COR-L47 (cell line): ENCODE data around the gene ERICH4.
"Not testable (repeated sequence)": the region's sequence is repeated elsewhere in the genome, so short reads cannot be mapped to it uniquely, and the experiment has no call there.

ENCODE experiments used
- DNase-seq: peaks from one replicate; lab custom pipeline; 2025; lab: John Stamatoyannopoulos, UW

ERICH4 gene

DNA sequence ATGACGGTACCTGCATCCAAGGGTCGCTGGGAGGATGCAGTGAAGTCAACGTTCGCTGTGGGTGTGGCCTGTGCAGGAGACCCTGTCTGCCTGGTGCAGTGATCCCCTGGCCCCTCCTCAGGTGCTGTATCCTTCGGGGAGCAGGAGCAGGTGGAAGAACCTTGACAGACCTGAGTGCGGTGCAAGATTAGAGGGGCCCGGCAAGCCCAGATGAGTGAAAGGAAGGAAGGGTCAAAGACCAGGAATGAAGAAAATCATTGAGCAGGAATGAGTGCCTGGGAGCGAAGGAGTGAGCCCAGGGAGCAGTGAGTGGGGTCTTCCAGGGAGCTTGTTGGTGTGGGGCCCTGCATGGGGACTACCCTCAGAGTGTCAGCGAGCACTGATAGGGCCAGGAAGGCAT, 28.5 kb upstream of the ERICH4 start:
- no peak for DNase-seq

DNA sequence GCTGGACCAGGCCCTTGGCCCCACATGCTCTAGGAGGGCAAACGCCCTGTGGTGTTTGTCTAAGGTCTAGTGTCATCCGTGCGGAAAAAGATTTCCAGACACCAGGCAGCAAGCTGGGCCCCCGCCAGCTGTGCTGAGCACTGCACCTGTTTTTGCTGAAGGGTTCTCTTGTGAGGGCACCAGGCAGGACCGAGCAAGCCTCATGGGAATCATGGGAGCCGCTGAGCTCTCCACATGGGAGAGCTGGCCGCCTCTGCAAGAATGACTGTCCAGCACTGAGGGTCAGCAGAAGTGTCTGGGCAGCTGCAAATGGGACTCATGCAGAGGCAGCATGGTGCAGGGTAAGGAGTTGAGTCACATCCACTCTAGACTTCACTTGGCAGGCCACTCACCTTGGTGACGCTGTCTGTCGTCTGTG, 27.8 kb upstream of the ERICH4 start:
- no peak for DNase-seq

DNA sequence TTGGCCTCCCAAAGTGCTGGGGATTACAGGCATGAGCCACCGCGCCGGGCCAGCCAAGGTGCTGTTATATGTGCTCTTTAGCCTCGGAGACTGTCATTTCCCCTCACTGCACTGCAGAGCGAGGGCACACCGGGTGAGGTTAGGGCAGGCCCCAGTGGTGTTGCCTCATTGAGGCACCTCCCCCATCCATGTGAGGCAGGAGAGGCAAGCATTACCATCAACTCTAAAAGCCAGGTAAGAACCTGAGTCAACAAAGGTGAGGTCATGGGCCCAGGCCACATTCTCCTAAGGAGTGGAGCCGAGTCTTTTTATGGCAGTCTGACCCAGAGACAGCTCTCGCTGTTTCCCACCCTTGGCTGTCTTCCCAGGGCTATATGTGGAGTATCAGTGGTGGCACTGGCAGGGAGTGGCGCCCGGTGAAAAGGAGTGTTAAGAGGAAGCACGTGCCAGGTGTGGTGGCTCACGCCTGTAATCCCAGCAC, 26.7 kb upstream of the ERICH4 start:
- no peak for DNase-seq

DNA sequence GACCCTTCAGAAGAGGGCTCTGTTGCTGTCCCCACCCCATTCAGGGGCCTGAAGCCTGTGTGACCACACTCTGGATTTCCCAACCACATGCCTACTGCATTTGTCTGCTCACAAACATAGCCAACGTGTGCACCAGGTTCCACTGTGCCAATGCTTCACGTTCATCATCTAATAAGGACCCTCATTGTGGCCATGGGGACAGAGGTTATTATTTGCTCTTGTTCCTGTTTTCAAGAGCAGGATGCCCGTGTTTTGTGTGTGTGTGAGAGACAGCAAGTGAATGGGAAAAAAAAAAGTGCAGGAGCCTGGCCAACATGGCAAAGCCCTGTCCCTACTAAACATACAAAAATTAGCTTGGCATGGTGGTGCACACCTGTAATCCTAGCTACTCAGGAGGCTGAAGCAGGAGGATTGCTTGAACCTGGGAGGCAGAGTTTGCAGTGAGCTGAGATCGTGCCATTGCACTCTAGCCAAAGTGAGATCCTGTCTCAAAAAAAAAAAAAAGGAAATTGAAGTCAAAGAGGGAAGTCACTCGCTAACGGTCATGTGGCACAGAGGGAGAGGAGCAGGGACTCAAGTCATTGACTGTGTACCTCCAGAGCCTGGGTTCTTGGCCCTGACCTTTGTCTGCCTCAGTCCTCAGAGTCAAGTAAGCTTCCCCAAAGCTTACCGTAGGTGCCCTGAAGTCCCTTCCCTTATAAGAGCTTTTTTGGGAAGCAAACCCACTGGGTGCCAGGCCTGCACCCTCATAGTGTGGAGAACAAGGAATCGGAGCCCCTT, 22.7 kb upstream of the ERICH4 start:
- DNase-seq: no peak

DNA sequence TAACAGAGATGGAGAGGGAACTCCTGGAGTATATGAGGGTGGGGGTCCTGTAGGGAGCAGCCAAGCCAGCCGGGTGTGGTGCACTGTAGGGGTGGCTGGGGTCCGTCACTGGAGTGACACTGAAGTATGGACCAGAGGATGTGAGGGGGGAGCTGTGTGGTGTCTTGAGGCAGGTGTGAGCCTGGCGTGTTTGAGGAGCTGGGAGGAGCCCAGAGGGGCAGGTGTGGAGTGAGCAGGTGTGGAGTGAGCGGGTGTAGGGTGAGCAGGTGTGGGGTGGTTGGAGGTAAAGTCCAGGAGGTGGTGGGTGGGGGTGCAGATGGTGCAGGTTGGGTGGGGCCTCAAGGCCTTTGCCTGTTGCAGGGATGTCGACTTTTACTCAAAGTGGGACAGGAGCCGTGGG, 21.6 kb upstream of the ERICH4 start:
- no peak for DNase-seq

DNA sequence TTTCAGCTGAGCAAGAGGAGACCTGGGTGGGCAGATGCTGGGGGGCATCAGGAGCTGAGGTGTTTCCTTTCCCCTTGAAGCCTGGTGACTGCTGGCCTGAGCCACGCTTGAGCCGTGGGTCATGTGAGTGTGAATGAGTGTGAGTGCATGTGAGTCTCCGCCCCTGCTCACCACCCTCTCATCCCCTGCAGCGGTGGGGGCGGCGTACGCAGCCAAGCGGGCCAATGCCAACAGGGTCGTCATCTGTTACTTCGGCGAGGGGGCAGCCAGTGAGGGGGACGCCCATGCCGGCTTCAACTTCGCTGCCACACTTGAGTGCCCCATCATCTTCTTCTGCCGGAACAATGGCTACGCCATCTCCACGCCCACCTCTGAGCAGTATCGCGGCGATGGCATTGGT, 21.0 kb upstream of the ERICH4 start:
- DNase-seq: no peak

DNA sequence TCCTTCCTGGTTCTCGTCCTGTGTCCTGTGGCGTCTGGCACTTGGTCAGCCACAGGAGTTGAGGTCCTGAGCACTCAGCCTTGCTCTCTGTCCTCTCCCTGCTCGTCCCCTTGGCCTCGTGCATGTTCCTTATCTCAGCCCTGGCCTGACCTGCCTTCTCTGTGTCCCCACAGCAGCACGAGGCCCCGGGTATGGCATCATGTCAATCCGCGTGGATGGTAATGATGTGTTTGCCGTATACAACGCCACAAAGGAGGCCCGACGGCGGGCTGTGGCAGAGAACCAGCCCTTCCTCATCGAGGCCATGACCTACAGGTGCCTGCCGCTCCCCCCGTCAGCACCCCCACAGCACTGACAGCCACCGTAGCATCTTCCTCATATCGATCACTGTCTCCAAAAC, 20.5 kb upstream of the ERICH4 start:
- no peak for DNase-seq

DNA sequence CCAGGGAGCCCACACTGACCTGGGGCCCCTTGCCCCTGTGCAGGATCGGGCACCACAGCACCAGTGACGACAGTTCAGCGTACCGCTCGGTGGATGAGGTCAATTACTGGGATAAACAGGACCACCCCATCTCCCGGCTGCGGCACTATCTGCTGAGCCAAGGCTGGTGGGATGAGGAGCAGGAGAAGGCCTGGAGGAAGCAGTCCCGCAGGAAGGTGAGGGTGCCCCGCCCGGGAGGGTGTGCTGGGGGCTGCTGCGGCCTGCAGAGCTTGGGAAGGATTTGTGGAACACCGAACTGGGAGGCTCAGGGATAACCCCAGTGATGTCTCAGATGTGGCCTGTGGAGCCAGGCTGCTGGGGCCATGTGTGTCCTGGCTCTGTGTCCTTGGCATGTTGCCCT, 20.0 kb upstream of the ERICH4 start:
- no peak for DNase-seq

DNA sequence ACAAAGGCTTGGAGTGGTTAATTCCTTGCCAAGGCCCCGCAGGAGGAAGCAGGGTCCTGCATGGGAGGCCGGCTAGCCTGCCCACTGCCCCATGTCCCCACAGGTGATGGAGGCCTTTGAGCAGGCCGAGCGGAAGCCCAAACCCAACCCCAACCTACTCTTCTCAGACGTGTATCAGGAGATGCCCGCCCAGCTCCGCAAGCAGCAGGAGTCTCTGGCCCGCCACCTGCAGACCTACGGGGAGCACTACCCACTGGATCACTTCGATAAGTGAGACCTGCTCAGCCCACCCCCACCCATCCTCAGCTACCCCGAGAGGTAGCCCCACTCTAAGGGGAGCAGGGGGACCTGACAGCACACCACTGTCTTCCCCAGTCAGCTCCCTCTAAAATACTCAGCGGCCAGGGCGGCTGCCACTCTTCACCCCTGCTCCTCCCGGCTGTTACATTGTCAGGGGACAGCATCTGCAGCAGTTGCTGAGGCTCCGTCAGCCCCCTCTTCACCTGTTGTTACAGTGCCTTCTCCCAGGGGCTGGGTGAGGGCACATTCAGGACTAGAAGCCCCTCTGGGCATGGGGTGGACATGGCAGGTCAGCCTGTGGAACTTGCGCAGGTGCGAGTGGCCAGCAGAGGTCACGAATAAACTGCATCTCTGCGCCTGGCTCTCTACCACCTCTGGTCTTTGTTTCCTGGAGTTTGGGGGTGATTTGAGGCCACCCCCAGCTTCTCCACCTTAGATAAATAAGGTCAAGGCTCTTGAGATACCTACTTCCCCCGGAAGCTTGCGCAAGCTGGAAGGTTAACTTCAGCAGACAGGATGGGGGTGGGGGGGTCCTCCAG, 18.4 kb upstream of the ERICH4 start:
- DNase-seq: no peak

DNA sequence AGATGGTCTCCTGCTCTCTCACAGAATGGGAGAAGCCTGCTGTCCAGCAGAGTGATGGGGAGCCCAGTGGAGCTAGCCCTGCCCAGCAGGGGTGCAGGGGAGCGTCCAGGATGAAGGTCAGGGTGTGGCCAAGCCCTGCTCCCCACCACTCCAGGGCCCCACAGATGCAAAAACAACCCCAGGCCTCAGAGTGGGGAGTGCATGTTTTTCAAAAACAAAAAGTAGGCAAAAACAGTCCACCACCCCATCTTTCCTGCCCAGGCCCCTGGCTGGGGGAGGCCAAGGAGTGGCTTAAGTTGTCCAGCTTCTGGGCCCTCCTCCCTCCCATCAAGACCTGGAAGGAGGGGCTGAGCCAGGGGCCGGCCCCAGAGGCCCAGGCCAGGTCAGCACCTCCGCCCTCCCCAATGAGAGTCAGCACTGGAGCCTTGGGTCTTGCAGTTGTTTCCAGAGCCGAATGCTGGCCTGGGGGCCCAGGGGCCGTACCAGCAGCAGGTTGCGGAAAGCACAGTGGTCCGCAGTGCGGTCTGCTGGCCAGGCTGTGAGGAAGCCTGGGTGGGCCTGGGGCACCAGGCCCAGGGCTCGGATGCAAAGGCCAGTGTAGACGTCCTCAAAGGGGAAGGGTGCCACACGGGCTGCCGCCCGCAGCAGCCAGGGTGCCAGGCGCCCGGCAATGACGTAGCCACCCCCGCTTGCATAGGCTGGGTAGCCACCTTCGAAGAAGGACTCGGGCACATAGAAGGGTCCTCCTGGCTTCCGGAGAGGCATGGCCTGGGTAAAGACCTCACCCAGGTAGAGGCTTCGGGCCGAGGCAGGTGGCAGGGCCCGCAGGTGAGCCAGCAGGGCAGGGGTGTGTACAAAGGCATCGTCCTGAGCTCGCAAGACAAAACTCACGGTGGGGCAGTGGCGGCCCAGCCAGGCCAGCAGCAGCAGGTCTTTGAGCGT, 17.5 kb upstream of the ERICH4 start:
- DNase-seq: no peak

DNA sequence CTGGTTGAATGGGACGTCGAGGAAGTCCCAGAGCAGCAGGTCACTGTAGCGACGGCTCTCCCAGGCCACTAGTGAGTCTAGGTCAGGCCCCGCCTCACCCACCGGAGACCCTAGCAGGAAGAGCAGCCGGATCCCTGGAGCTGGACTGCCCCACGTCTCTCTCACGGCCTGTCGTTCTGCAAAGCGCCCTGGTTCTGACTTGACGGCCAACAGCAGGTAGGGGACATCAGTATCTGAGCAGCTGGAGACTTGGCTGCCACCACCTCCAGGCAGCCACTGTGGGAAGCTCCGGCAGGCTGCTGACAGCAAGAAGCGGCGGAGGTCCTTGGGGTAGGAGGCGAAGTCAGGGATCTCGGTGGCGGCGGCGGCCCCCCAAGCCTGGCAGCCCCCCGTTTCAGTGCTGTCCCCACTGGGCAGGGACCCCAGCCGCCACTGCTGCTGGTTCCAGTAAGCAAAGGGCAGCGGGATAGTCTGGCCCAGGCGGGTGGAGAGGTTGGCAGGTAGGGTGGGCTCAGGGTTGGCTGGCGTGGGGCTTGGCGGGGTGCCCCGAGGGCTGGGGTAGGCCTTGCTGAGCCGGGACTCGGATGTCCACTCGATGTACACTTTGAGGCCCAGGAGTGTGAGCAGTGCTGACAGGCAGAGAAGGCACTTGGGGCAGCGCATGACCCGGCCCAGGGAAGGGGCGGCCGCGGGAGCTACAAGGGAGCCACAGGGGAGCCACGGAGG, 16.7 kb upstream of the ERICH4 start:
- DNase-seq: no peak

DNA sequence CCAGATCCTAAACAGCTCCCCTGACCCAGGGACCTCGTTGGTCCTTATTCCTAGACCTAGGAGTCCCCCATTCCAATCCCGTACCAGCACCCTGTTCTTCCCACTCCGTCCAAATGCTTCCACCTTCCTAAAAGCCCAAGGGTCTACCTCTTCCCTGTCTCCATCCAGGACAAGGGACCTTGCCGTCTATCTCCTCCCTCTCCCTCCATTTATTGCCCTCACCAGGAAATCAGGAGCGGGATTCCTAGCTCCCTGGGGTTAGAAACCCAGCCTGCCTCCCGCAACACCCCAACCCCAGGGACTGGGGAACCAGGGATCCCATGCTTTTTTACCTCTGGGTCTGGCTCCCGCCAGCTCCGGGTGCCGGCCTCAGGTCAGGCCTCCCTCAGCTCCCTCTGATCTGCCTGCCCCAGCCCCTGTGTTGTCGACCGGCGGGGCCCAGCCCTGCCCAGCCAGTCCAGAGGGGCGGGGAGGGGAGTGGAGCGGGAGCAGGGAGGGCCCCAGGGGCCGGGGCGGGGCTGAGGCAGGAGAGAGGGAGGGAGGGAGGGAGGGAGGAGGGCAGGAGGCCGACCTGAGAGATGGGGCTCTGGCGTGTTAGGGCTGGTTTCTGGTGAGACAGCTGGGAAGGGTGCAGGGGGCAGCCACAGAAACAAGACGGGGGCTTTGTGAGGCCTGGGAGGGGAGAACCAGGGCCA, 15.9 kb upstream of the ERICH4 start, which contains the start of gene B3GNT8:
TSS of gene B3GNT8 (minus strand) at position 423 of the 695 bp plus-strand sequence. CDS start 596 bp downstream, outside the sequence.
- DNase-seq: no peak

DNA sequence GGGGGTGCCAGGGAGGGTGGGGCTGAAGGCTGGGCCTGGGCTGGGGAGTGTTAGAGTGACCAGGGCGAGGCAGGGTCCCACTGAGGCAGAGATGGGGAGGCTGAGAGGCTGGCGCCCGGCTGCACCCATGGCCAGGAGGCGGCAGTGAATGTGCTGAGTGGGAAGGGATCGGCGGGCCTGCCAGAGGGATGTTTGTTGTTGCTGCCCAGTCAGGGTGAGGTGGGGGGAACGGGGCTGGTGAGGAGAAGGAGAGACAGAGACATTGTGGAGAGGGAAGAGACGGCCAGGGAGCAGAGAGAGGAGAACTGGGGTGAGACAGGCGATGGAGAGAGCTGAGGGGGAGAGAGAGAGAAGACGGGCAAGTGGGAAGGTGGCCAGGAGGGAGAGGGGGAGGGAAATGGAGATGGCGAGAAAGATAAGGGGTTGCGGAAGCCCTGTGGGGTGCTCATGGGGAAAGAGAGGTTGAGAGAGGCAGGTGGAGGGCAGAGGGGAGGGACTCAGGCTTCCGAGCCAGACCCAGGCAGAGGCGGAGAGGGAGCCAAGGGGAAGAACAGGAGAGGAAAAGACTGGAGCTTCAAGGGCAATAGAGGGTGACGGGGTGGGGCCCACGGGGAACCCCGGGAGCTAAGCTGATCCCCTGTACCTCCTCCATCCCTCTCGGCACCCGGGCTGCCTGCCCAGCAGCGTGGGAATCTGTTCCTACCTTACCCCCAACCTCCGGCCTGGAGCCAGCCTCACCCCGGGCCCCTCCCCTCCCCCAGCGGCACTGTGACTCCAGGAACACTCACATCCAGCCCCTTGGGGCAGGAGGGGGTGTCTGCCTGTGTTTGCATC, 15.1 kb upstream of the ERICH4 start:
- no peak for DNase-seq

DNA sequence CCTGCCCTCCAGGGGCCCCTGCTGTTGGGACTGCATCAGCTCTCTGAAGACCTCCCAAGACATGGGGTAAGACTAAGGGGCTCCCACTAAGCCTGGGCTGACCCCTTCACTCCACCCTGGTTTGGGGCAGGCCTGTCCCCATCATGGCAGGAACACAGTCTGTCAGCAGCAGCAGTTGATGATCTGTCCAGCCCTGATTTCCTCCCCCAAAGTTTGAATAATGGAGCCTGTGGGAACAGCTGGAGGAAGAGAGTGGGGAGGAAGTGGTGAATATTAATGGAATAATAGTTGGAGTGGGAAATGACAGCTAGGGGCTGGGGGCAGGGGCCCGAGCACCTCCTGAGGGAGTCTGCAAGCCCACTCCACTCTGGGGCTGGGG, 14.5 kb upstream of the ERICH4 start:
- no peak for DNase-seq

DNA sequence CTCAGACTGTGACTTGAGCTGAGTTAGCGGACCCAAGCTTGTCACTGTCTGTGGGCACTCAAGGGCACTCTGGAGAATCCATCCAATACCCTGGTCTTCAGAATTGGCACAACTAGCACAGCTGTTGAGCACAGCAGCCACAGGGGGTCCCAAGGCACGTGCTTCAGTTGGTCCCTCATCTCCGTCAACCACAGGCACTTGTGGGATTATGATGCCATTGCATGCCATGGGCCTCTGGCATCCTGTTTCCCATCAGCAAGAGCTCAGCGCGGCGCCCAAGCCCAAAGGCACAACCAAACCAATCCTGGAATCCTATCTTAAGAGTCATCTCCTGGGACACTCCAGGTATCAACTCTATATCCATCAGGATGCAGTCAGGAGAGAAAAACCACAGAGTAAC, 12.0 kb upstream of the ERICH4 start:
- DNase-seq: no peak

DNA sequence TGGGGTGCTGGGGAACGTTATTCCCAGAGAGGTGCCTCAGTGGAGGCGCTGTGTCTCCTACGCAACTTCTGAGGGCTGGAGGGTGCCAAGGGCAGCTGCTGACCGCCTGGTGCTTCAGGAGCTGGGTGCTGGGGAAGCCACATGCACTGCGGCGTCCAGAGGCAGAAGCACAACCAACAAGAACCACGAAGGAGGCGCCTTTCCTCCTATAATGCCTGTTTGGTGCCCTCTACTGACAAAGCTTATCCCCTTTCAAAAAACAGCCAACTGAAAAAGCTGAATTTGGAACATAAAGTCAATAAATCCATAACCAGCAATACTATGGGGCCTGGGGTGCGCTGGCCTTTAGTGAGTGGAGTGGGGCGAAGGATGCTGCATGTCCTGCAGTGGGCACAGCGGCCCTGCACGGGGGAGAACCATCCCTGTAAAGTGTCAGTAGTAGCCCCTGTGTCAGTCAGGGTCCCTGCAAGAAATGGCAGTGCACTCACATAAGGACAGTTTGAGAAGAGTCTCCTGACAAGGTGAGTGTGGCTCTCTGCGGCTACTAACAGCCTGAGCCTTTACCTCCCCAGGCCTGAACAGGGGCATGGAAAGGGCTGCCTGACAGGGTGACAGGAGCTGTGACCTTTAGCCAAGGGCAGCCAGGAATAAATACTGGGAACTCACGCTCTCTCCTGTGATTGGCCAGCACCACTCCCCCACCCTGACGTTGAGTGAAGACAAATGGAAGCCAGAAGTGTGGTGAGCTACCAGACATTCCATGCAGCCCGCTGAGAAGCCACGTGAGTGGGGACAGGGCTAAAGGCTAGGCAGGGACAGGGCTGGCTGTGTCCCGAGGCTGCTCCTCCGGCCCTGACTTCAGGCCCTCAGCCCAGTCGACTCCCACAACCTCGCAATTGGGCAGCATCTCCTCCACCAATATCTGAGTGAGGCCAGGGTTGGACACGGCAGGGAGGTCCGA, 11.2 kb upstream of the ERICH4 start:
- DNase-seq: no peak

DNA sequence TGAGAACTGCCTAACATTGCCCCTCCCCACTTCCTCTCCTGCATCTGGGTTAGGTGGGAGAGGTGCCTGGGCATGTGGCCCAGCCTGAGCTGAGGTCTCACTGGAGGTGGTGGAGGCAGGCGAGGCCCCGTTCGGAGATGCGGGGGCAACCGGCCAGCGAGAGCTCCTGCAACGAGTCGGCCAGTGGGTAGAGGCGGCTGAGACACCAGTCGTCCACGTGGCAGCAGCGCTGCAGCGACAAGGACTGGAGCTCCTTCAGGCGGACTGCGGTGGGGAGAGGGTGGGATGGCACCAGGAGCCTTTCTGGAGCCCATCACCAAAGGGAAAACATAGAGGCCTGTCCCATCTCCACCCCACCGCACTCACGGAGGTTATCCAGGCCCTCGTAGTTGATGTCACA, 9.8 kb upstream of the ERICH4 start:
- DNase-seq: no peak

DNA sequence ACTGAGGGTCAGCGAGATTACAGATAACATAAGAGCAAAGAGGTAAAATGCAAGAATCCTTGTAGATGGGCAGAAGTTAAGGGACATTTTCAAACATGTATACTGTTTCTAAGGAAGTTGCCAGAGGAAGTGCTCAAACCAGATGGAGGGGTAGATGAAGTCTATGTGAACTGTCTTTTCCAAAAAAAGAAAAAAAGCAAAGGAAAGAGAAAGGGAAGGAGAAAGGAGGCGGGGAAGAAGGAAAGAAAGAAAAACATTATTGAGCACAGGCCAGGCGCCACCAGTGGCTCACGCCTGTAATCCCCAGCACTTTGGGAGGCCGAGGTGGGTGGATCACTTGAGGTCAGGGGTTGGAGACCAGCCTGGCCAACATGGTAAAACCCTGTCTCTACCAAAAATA, 8.5 kb upstream of the ERICH4 start:
- DNase-seq: no peak

DNA sequence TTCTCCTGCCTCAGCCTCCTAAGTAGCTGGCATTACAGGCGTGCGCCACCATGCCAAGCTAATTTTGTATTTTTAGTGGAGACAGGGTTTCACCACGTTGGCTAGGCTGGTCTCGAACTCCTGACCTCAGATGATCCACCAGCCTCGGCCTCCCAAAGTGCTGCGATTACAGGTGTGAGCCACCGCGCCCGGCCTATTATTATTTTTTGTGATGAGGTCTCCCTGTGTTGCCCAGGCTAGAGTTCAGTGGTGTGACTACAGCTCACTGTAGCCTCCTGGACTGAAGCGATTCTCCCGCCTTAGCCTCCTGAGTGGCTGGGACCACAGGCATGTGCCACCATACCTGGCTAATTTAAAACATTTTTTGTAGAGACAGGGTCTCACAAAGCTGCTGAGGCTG, 7.6 kb upstream of the ERICH4 start:
- DNase-seq: not testable (repeated sequence)
